GM15510 (cell line): ENCODE results near the gene RPLP2.

Experiments used
- POLR2A ChIP-seq: IDR thresholded peaks from 3 replicates; pipeline ENCODE4 v1.6.1; 2011; ENCODE audit warnings: borderline replicate concordance; ENCODE audit not compliant: insufficient read length; ENCODE audit errors: extremely low read depth

RPLP2 gene

DNA sequence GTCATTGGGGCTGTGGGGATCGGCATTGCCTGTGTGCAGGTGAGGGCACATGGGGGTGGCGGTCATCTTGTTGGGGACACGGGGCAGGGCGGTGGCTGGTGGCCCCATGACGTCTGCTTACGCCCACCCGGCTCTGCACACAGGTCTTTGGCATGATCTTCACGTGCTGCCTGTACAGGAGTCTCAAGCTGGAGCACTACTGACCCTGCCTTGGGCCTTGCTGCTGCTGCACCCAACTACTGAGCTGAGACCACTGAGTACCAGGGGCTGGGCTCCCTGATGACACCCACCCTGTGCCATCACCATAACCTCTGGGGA, 28.2 kb downstream of the RPLP2 start:
- TF ChIP-seq POLR2A = no peak

DNA sequence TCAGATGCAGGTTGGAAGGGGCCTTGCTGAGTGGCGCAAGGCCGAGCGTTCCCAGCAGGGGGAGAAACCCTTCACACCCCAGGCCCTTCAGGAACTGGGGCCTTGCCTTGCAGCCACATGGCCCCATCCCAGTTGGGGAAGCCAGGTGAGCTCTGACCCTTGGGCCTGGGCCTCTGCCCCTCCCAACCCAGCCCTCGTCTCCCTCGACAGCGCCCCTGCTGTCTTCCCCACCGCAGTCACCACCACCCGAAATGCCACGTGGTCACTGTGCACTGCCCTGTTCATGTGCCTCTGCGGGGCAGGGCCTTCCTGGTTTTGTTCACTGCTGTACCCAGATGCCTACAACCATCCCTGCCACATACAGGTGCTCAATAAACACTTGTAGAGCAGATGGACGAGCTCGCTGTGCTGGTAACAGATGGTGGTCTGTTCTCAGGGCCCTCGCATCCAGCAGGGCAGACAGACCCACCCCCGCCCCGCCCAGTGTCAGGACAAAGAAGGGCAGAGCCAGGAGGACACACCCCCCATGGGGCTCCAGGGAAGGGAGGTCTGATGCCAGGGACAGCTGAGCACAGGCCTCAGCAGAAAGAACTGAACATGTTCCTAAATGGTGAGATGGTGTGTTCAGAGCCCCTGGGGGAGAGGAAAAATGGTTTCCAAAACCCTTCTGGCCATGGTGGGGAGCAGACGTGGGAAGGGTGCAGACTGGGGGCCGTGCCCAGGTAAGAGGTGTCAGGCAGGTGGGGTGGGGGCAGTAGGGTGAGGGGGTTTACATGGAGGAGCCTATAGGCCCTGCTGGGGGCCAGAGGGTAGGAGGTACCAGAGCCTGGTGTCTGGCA, 28.9 kb downstream of the RPLP2 start:
- TF ChIP-seq POLR2A = no peak

DNA sequence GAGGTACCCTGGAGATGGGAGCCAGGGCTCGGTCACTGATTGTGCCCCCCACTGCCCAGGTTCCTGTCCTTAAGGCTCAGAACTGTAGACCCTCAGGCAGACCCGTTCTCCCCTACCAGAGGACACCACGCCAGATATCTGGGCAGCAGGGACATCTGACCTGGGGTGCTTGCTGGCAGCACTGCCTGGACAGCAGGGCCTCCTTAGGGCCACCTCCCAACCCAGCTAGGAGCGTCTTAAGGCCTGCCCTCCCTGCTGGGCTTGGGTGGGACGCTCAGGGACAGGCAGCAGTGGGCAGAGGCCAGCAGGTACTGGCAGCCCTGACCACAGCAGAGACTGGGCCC, 29.5 kb downstream of the RPLP2 start:
- peak; percentile 17 for TF ChIP-seq POLR2A

DNA sequence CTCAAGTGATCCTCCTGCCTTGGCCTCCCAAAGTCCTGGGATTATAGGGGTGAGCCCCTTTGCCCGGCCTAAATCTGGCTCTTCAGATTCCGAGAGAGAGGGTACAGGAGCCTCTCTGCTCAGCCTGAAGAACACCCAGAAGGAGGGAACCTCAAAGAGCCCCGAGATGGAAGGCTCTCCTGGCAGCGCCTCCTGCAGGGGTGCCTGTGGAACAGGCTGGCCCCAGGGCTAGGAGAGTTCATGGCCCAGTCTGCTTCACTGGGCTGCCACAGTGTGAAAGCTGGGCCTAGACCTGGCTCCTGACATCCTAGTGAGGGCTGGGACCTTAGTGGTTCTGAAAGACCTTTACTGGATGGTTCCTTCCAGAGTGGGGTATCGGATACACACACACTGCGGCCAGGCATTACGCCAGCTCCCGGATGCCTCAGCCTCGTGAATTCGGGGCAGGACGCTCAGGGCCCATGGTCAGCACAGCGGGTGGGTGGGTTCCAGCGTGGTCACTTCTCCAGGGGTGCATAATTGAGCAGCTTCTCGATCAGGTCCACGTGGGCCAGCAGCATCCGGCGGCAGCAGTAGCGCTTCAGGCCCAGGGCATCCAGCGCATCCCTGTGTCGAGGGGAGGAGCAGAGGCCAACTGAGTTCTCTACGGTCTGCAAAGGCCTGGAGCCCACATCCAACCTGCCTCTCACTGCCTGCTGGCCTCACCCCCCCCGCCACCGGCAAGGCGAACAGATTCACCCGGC, 30.3 kb downstream of the RPLP2 start:
- TF ChIP-seq POLR2A = no peak

DNA sequence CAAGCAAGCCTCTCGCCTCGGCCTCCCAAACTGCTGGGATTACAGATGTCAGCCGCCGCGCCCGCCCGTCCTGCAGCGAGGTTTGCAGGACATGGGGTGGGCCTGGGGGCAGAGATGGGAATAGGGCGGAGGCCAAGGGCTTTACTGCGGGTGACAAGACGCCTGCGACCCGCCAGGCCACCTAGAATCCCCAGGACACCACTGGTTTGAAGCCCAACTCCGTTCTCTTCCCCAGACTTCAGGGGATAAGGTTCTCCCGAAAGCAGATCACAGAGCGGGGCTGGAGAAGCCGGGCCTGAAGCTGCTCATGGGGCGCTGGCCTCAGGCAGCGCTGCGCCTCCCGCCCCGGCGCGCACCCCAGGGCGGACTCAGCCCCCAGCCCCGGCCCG, 32.2 kb downstream of the RPLP2 start:
- TF ChIP-seq POLR2A = no peak

DNA sequence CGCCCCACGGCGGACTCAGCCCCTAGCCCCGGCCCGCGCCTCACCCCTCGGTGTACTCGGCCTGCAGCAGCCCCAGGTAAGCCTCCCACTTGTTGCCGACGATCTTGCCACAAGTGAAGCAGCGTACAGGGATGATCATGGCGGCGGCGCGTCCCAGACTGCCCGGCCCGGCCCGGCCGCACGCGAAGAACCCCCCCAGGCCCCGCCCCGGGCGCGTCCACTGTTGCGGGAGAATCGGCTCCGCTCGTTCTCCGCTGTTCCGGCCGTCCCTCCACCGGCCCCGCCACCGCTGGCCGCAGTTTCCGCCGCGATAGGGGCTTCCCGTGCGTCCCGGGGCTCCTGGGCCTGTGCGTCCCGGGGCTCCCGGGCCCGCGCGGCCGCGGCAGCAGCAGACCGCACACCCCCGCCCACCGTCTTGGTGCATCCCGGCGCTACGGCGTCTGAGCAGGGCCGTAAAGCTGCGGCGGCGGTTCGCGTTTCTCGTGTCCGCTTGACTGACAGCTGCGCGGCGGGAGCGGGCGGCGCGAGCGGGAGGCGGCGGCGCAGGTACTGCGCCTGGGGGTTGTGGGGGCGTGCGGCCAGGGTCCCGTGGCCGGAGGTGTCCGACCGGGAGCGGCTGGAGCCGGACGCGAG, 32.7 kb downstream of the RPLP2 start, which contains the start of the genes POLR2L and TSPAN4:
POLR2L (minus strand) TSS at position 160 of the 633 bp plus-strand sequence; CDS start at position 139, 21 bp downstream.
TSPAN4 (plus strand) TSS at position 483 of the 633 bp plus-strand sequence. CDS start 7,453 bp downstream, outside the sequence.
- peak; percentile 99 for TF ChIP-seq POLR2A

DNA sequence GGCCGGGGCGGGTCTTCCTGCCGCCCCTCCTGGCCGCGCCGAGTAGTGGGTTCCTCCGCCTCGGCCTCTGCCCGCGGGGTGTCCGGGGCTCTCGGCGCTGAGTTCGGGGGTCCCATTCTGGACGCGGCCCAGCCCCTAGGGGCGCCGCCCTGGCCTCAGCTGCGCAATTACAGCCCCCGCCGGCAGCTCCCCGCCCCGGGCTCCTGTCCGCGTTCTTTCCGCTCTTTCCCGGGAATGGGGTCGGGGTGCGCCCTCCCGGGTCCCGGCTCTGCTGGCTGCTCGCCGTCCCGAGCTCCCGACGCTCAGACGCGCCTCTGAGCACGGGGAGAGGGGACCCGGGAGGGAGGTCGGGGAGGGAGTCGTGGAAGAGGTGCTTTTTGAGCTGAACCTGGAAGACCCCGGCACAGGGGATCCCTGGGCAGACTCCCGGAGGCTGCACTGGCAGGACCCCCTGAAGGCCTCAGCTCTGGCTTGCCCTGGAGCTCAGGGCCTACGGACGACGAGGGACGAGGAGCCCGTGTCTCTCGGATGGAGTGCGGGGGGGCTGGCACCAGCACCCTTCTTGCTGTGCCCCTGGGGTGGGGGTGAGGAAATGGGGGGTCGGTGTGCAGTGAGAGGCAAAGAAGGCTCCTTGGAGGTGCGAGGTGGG, 33.4 kb downstream of the RPLP2 start:
- no peak for TF ChIP-seq POLR2A

DNA sequence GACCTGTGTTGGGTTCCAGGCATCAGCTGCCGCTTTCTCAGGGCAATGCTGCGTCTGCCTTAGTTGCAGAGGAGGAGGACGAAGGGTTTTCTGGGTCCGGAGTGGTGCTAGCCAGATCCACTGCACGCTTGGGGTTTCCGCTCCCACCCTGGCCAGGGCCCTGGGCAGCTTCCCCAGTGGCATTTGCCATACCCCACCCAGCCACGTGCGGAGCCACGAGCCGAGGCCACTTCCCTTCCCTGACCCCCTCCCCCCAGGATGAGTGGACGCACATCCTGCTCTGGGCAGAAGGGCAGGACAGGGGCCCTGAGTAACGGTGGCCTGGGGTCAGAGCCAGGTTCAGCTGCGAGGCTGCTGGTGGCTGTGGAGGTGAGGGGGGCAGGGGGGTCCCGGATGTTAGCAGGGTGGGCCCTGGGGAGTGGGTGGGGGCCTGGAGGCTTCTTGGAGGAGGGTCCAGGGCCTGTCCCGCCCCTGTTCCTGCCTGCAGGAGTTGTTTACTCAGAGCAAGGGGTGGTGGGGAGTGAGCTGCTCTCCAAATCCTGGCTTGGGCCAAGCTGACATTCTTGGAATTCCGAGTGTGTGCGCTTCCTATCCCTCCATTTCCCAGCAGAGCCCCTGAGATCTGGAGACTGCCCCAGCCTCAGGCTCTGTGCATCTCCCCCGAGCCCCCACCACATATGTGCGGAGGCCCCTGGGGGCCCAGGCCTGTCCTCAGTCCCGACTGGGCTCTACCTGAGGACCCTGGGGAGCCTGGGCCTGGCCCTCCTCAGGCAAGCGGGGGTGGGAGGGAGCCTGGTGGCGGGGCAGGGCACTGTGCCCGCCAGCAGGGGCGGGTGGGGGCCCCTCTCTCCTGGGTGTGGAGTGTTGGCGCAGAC, 34.3 kb downstream of the RPLP2 start:
- no peak for TF ChIP-seq POLR2A

DNA sequence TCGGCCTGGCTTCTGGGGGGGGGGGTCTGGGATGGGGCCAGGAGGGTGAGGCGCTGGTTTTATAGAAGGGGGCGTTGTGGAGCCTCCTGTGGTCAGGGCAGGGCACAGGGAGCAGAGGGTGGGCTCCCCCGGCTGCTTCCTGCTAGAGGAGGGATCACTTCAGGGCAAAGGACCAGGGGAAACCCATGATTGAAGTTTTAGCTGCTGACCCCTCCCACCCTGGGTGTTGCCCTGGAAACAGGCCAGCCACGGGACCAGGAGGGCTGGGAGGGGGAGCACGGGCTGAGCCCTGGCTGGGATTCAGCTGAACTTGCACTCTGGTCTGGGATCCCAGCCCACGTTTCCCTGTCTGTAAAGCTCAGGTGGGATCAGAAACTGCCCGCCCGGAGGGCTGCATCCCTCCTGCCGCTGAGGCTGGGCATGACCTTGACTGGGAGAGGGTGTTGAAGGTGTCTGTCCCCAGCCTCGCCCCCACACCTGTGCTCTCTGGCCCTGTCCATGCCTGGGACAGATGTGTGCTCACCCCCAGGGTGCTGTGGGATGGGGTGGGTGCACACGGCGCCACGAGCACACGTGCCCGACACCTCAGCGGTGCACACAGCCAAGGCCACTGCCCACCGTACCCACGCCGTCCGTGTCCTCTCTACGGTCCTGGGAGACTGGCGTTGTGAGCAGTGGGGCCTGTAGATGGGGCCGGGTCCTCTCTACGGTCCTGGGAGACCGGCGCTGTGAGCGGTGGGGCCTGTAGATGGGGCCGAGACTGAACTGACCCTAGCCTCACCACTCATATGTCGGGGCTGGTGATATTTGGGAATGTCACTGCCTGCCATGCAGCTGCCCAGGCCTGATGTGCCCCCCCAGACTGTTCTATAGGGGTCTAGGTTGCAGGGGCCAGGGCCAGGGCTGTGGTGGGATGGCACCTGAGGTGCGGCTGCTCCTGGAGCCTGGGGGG, 35.2 kb downstream of the RPLP2 start:
- no peak for TF ChIP-seq POLR2A

DNA sequence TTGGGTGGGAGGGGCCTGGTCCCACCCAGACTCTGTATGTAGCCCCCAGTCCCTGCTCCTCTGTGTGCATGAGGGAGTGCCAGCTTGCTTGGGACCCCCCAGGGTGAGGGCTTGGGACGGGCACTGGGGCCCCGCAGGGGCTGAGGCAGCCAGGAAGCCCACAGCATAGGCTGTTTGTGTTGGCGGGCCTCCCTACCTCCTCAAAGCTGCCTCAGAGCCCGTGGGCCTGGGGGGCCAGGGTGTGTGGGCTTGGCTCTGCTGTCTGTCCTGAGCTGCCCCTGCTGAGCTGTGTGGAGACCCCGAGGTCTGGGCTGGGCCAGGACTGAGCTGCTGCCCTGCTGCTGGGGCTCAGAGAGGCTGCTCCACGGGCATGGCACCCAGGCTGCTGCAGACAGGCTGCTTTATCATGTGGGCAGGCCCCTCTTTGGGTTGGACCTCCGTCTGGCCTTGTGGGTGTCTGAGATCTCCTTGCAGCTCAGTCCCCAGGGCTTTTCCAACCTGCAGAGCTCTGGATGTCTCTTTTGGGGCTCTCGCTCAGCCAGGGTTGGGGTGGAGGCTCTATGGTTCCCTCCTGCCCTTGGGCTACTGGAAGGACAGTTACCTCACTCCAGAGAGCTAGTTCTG, 36.2 kb downstream of the RPLP2 start:
- TF ChIP-seq POLR2A = no peak

DNA sequence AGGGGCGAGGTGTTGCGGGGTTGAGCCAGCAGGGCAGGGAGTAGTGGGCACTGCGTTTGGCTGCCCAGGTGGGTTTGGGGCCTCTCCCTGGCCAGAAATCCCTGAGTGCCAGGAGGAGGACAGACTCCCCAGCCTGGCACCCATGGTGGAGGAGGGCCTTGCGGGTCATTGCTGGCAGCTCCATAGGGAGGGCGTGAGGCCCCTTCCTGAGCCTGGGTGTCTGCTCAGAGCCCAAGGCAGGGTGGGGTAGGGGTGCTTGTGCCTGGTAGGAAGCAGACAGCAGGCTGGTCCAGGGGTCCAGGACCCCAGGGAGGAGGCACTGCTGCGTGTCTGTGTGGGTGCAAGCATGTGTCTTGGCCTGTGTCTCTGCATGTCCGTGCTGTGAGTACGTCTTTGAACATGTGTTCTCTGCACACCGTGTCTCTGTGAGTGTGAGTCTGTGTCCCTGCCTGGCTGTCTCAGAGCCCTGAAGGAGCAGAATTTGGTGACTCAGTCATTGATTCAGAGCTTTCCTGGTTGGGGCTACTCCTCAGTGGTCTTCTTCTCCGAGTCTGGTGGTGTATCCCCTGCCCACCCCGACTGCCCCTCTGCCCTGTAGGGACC, 36.8 kb downstream of the RPLP2 start:
- no peak for TF ChIP-seq POLR2A

DNA sequence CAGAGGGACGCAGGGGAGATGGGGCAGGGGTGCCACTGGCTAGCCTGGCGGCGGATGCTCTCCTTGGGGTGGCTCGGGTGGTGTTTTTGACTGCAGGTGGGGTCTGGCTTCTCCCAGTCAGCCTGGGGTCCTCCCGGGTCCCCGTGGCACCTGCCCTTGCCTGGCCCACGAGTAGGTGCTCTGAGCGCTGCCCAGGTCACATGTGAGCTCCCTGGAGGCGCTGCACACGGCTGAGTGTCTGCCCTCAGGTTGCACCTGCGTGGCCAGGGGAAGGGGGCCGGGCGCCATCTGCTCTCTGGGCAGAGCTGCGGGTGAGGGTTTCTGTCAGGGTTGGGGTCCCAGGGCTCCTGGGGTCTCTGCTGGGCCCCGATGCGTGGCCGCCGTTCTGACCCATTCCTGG, 38.1 kb downstream of the RPLP2 start:
- TF ChIP-seq POLR2A = no peak
